Esophagus muscularis mucosa (tissue), 4 donors: ENCODE data around the gene INTS4. TPM values are rescaled to one million over a fixed set of nuclear protein-coding genes. Genes with fewer than 3 reads are reported as not detected.
"Not testable (repeated sequence)": the region's sequence is repeated elsewhere in the genome, so short reads cannot be mapped to it uniquely, and the experiment has no call there.

Experiments used
- DNase-seq: peaks from one replicate; pipeline ENCODE4 v3.0.0-alpha.2; 2017; ENCODE audit errors: extremely low spot score
- H3K27ac ChIP-seq, 4 donors: fragments of 200-600 bp; sonication (generic); replicated peaks in 1 of 4; 1 replicate in 3 of 4; 2 replicates in 1 of 4; pipeline ENCODE4 v1.5.1; 2016 to 2019; ENCODE audit warnings: mild to moderate bottlenecking in 1 of 4
- H3K27me3 ChIP-seq, 4 donors: fragments of 200-600 bp; sonication (generic); one replicate each; pipeline versions ENCODE4 v1.5.1 to v1.6.0; 2016 to 2019
- H3K36me3 ChIP-seq, 4 donors: fragments of 200-600 bp; sonication (generic); one replicate each; pipeline ENCODE4 v1.5.1; 2016 to 2019
- H3K4me1 ChIP-seq, 4 donors: fragments of 200-600 bp; sonication (generic); one replicate each; pipeline ENCODE4 v1.5.1; 2016 to 2019
- H3K4me3 ChIP-seq, 4 donors: fragments of 200-600 bp; sonication (generic); 1 replicate in 2 of 4; 2 replicates in 2 of 4; pipeline ENCODE4 v1.5.1; 2016 to 2019; ENCODE audit warnings: mild to moderate bottlenecking in 4 of 4, moderate library complexity in 1 of 4
- H3K9me3 ChIP-seq, 4 donors: fragments of 200-600 bp; sonication (generic); 1 replicate in 3 of 4; 2 replicates in 1 of 4; pipeline ENCODE4 v1.5.1; 2016 to 2019
- CTCF ChIP-seq, 3 experiments: fragments of 200-600 bp in 2 of 3; fragments of 450-650 bp in 1 of 3; sonication (generic) in 2 of 3; IDR thresholded peaks; one replicate each; pipeline ENCODE4 v1.5.1; 2017 to 2019; ENCODE audit warnings: antibody characterized with exemption in 3 of 3, mild to moderate bottlenecking in 2 of 3, moderate library complexity in 1 of 3
- EP300 ChIP-seq: sonication (generic); formaldehyde crosslinking; IDR thresholded peaks from one replicate; pipeline ENCODE4 v1.6.1; 2017; ENCODE audit warnings: antibody characterized with exemption
- POLR2A ChIP-seq: fragments of 450-650 bp; IDR thresholded peaks from one replicate; pipeline ENCODE4 v1.6.1; 2017; ENCODE audit warnings: antibody characterized with exemption, moderate library complexity, mild to moderate bottlenecking, low read depth
- POLR2AphosphoS5 ChIP-seq, 2 donors: sonication (generic); formaldehyde crosslinking; IDR thresholded peaks; one replicate each; pipeline ENCODE4 v1.6.1; 2017; ENCODE audit warnings: antibody characterized with exemption in 2 of 2
- WGBS: methylation state at CpG from one replicate; pipeline ENCODE4 v1.1.5; 2018; 5-methylcytosine and 5-hydroxymethylcytosine counted together
- intact Hi-C: fragments of 100-400 bp; cut with DNase I; formaldehyde crosslinking; loops from one replicate; pipeline ENCODE4 v1.15.1; 2023
- total RNA-seq, 4 donors: library from RNA; depleted of rRNA; stranded (reverse); fragments of >200 nt; gene quantifications; one replicate each; pipeline versions ENCODE4 v1.1.0 to v1.2.1, GENCODE V29; 2016

Gene INTS4, protein sequence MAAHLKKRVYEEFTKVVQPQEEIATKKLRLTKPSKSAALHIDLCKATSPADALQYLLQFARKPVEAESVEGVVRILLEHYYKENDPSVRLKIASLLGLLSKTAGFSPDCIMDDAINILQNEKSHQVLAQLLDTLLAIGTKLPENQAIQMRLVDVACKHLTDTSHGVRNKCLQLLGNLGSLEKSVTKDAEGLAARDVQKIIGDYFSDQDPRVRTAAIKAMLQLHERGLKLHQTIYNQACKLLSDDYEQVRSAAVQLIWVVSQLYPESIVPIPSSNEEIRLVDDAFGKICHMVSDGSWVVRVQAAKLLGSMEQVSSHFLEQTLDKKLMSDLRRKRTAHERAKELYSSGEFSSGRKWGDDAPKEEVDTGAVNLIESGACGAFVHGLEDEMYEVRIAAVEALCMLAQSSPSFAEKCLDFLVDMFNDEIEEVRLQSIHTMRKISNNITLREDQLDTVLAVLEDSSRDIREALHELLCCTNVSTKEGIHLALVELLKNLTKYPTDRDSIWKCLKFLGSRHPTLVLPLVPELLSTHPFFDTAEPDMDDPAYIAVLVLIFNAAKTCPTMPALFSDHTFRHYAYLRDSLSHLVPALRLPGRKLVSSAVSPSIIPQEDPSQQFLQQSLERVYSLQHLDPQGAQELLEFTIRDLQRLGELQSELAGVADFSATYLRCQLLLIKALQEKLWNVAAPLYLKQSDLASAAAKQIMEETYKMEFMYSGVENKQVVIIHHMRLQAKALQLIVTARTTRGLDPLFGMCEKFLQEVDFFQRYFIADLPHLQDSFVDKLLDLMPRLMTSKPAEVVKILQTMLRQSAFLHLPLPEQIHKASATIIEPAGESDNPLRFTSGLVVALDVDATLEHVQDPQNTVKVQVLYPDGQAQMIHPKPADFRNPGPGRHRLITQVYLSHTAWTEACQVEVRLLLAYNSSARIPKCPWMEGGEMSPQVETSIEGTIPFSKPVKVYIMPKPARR
- total RNA-seq, result 10 to 100 TPM; 13.3 to 34.1 (median 15.2) TPM

DNA sequence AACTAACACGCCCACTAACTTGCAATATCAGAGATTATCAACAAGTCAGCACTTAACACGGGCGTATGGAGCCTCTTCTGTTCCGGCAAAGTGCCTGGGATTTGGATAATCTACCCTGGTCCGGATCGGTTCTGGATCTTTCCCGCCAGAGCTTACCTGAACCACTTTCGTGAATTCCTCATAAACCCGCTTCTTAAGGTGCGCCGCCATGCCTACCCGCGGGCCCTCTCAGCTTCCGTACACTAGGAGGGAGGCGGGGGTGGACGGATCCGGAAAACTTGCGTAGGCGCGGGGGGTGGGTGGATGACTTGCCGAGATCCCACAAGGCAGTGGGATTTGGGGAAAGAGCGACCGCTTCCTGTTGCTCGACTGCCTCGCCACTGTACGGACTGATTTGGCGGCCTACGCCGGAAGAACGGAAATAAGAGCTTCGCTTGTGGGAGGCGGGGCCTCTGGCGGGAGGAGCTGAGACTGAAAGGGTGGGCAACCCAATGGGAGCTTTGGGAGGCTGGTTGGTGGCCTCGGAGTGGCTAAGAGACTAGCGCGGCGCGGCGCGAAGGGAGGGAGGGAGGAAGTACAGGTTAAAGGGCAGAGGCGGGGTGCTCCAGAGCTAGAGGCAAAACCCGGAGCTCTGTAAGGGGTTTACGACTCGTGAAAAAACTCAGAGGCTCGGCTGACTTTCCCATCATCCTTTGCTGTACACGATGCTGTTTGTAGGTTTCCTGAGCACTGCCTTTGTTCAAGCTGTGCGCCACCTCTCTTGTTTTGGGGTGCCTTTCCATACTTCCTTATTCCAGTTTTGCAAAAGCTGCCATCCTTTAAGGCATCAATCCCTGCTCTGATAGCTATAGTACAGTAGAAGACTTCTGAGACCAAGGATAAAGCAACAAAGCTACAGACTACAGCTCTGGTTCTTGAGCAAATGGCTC is at the start of gene INTS4:
TSS of gene INTS4 (minus strand) at position 235 of the 929 bp plus-strand sequence. CDS start at position 210, 25 bp downstream.
- Histone ChIP-seq H3K27me3 (no peaks in the 10 kb centered on the region), H3K4me1 (peaks cover 18 to 27% (median 21%) of the 10 kb centered on the region in 4 donors), H3K9me3 (no peaks in the 10 kb centered on the region), H3K4me3 (peak within 1 kb of the TSS; percentile 59 to 78 (median 70)), H3K36me3 (peaks cover 0 to 17% (median 14%) of the 10 kb centered on the region in 4 donors), H3K27ac (peak within 1 kb of the TSS; percentile 81 to 89 (median 85))
- peak; percentile 99 for DNase-seq
- peak in 1 of 3 experiments; percentile 20 for TF ChIP-seq CTCF (IDR thresholded peaks at IDR 0.05)
- TF ChIP-seq EP300, result peak; percentile 43
- TF ChIP-seq POLR2AphosphoS5 (IDR thresholded peaks at IDR 0.05), result peak; percentile 80 to 92
- TF ChIP-seq POLR2A, result no peak
- intact Hi-C loops, result loop anchor here (2.0 to 10.0 kb wide), 2 partner anchors 52 to 170 kb away; partner anchors contain the start of genes AAMDC and RSF1
- 0% methylated on average over 46 of the region's 47 CpGs for WGBS

GRCh38 chr11:78041843-78042440 is 47.5 kb upstream of the INTS4 start:
- no peaks in the 10 kb centered on the region for H3K27me3 ChIP-seq
- TF ChIP-seq EP300 (no peak), CTCF (IDR thresholded peaks at IDR 0.05) (no peak), POLR2AphosphoS5 (IDR thresholded peaks at IDR 0.05) (no peak), POLR2A (no peak)
- no peak overlapping the region for H3K4me3 ChIP-seq
- intact Hi-C loops, result no loop called here
- H3K36me3 ChIP-seq, result no peaks in the 10 kb centered on the region
- peaks cover 12 to 33% (median 29%) of the 10 kb centered on the region in 4 donors for H3K4me1 ChIP-seq
- no peak overlapping the region for H3K27ac ChIP-seq
- no peaks in the 10 kb centered on the region for H3K9me3 ChIP-seq
- no peak for DNase-seq
- WGBS, result 98% methylated on average over 12 of the region's 14 CpGs

DNA sequence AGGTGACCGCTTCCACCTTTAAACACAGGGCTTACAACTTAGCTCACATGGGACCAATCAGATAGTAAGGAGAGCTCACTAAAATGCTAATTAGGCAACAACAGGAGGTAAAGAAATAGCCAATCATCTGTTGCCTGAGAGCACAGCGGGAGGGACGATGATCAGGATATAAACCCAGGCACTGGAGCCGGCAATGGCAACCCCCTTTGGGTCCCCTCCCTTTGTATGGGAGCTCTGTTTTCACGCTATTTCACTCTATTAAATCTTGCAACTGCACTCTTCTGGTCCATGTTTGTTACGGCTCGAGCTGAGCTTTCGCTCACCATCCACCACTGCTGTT is 46.9 kb upstream of the INTS4 start:
- H3K4me1 ChIP-seq, result peaks cover 12 to 32% (median 28%) of the 10 kb centered on the region in 4 donors
- WGBS, result 94% methylated on average over 8 of the region's 8 CpGs
- H3K9me3 ChIP-seq, H3K4me3 ChIP-seq, H3K27me3 ChIP-seq, H3K36me3 ChIP-seq, H3K27ac ChIP-seq, intact Hi-C loops, DNase-seq: not testable (repeated sequence)

- TF ChIP-seq POLR2A (no peak), EP300 (no peak), POLR2AphosphoS5 (IDR thresholded peaks at IDR 0.05) (no peak), CTCF (IDR thresholded peaks at IDR 0.05) (no peak)
- no peak for DNase-seq
- peaks cover 11 to 28% (median 26%) of the 10 kb centered on the region in 4 donors for H3K4me1 ChIP-seq
- intact Hi-C loops, result no loop called here
- whole genome bisulfite sequencing, result 98% methylated on average over 13 of the region's 15 CpGs
- H3K4me3 ChIP-seq, result no peak overlapping the region
- H3K36me3 ChIP-seq, result no peaks in the 10 kb centered on the region
- no peaks in the 10 kb centered on the region for H3K27me3 ChIP-seq
- H3K9me3 ChIP-seq, result no peaks in the 10 kb centered on the region
- peak overlapping the region in 3 of 4 donors; percentile 57 to 71 (median 70) for H3K27ac ChIP-seq
Observed at GRCh38 chr11:78040691-78041379, 46.4 kb upstream of the INTS4 start.
